Measurements from ENCODE around the gene RAI2. TPM values are rescaled to one million over a fixed set of nuclear protein-coding genes. Genes with fewer than 3 reads are reported as not detected.

Gene RAI2
- total RNA-seq, 2 donors from 2014 or later, result 13.9 to 29.6 TPM

- H3K27ac ChIP-seq, result no peak overlapping the region
- H3K4me3 ChIP-seq, result no peak overlapping the region
- no peak for TF ChIP-seq CTCF (IDR thresholded peaks at IDR 0.05)
These were observed 31.5 kb downstream of the RAI2 start for GRCh38 chrX:17829566-17829965.

GRCh38 chrX:17828171-17828570 is 32.9 kb downstream of the RAI2 start:
- H3K36me3 ChIP-seq, result no peaks in the 10 kb centered on the region
- no peaks in the 10 kb centered on the region for H3K27me3 ChIP-seq
- TF ChIP-seq CTCF (IDR thresholded peaks at IDR 0.05), result no peak
- no peak overlapping the region for H3K4me3 ChIP-seq
- no peaks in the 10 kb centered on the region for H3K9me3 ChIP-seq
- H3K4me1 ChIP-seq, result no peaks in the 10 kb centered on the region
- no peak overlapping the region for H3K27ac ChIP-seq
- DNase-seq (ENCODE audit: low spot score), result no peak

More at GRCh38 chrX:17829566-17829965, 31.5 kb downstream of the RAI2 start:
- no peaks in the 10 kb centered on the region for H3K27me3 ChIP-seq
- no peaks in the 10 kb centered on the region for H3K36me3 ChIP-seq
- H3K4me1 ChIP-seq, result no peaks in the 10 kb centered on the region
- DNase-seq (ENCODE audit: low spot score), result no peak
- H3K9me3 ChIP-seq, result no peaks in the 10 kb centered on the region

- H3K9me3 ChIP-seq, result no peaks in the 10 kb centered on the region
- H3K27ac ChIP-seq, result no peak overlapping the region
- H3K27me3 ChIP-seq, result no peaks in the 10 kb centered on the region
- no peaks in the 10 kb centered on the region for H3K4me1 ChIP-seq
- no peaks in the 10 kb centered on the region for H3K36me3 ChIP-seq
- no peak for TF ChIP-seq CTCF (IDR thresholded peaks at IDR 0.05)
- no peak for DNase-seq (ENCODE audit: low spot score)
- no peak overlapping the region for H3K4me3 ChIP-seq
These were observed 34.2 kb downstream of the RAI2 start for GRCh38 chrX:17826609-17827496.

- Histone ChIP-seq H3K9me3 (no peaks in the 10 kb centered on the region), H3K36me3 (no peaks in the 10 kb centered on the region), H3K4me3 (no peak overlapping the region), H3K4me1 (peaks cover 0 to 5% of the 10 kb centered on the region in 2 donors), H3K27ac (no peak overlapping the region), H3K27me3 (no peaks in the 10 kb centered on the region)
- DNase-seq (ENCODE audit: low spot score), result no peak
- TF ChIP-seq CTCF (IDR thresholded peaks at IDR 0.05), result no peak
These were observed 36.1 kb downstream of the RAI2 start for GRCh38 chrX:17824980-17825379.

GRCh38 chrX:17822351-17822750 is 38.7 kb downstream of the RAI2 start:
- Histone ChIP-seq H3K4me1 (peaks cover 0 to 15% of the 10 kb centered on the region in 2 donors), H3K27me3 (no peaks in the 10 kb centered on the region), H3K27ac (no peak overlapping the region), H3K9me3 (no peaks in the 10 kb centered on the region), H3K4me3 (no peak overlapping the region), H3K36me3 (no peaks in the 10 kb centered on the region)
- no peak for TF ChIP-seq CTCF (IDR thresholded peaks at IDR 0.05)
- DNase-seq (ENCODE audit: low spot score), result no peak

Data from right atrium auricular region (tissue), 2 donors.